GM18861 (cell line): Measurements from ENCODE around the gene UGT2B28.
"Not testable (repeated sequence)": the region's sequence is repeated elsewhere in the genome, so short reads cannot be mapped to it uniquely, and the experiment has no call there.

Experiments
- ATAC-seq: cut with Tn5 transposase; IDR thresholded peaks from one replicate; pipeline ENCODE4 v1.9.1; 2021; ENCODE audit not compliant: unreplicated experiment

Gene UGT2B28

GRCh38 chr4:69280081-69280480 is at the start of gene UGT2B28:
TSS of gene UGT2B28 (plus strand) at chr4:69280475. CDS start at chr4:69280501, 26 bp downstream.
- ATAC-seq, result not testable (repeated sequence)

- ATAC-seq, result no peak
These were observed 41.2 kb upstream of the UGT2B28 start for GRCh38 chr4:69239092-69239491.

DNA sequence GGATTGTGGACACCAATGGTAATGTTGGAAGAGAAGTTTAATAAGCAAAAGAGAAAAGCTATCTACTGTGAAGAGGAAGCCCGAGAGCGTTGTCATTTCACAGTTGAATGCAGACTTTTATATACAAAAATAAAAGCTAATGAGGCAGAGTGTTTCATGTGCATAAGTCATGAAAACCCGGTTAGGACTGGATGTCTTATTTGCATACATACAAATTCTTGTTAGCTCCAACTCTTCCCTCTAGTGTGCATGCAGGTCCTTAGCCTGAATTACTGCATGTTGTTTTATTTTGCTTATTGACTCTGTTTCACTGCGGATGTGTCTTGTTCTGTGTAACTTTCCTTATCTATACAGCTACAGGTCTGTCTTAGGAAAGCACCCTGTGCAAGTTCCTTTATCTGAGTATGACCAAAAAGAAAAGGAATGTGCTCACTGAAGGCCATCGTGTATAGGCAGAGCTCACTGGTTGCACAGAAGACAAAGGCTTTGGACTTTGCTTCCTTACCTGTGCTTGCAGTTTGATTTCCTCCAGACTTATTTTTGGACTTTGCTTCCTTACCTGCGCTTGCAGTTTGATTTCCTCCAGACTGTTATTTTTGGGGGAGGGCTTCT is 40.6 kb upstream of the UGT2B28 start:
- no peak for ATAC-seq

DNA sequence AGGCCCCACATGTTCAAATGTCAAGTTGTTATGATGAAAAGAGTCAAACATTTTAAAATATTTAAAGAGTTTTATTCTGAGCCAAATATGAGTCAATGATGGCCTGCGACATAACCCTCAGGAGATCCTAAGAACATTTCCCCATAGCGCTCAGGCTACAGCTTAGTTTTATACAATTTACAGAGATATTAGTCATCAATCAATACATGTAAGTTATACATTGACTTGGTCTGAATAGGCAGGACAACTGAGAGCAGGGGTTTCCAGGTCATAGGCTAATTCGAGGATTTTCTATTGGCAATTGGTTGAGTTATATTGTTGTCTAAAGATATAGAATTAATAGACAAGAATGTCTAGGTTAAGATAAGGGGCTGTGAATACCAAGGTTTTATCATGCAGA is 39.5 kb upstream of the UGT2B28 start:
- not testable (repeated sequence) for ATAC-seq

- ATAC-seq, result not testable (repeated sequence)
These were observed 38.5 kb upstream of the UGT2B28 start for GRCh38 chr4:69241746-69242145.

GRCh38 chr4:69242562-69243240 is 37.6 kb upstream of the UGT2B28 start:
- not testable (repeated sequence) for ATAC-seq

GRCh38 chr4:69250884-69251283 is 29.4 kb upstream of the UGT2B28 start:
- ATAC-seq, result not testable (repeated sequence)

DNA sequence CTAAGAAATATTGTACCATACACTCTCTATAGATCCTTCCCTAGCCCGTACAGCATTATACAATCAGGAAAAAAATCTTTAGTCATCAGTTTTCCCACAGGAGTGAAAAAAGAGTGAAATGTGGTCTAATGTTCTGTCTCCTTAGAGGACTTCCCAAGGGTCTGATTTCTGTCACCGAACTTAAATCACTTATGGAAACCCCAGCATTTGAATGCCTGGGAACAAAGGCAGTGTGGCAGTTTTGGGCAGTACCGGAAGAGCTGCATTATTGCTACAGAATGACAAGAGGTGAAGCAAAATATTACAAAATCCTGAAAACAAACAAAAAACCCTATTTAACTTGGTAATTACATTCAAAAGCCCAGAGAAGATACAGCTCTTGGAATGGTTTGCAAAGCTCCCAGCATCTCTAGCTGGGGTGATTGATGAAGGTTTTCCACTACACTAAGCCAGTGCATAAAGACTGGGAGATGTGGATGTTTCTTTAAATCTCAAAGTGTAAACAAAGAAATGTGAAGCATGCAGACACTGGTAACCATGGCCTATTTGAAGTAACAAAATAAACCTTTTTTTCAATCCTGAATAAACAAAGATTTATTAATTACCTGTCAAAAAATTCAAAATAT is 27.0 kb upstream of the UGT2B28 start:
- not testable (repeated sequence) for ATAC-seq

DNA sequence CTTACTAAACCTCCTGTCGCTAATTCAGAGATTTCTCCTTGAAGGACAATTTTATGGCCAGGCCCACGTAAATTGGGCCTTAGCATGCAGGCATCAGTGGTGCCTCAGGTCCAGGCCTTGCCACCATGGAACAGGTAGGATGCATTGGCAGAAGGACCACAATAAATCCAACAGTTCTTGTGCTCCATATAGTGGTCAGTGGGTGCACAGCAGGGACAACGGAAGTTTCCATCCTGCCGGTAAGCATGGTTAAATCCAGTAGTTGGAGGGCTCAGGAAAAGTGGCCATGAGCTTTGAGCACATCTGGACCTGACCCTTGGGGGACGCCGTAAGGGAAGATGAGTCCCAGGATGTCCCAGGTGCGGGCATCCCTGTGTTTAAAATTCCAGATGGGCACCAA is 11.7 kb upstream of the UGT2B28 start:
- ATAC-seq, result not testable (repeated sequence)

- not testable (repeated sequence) for ATAC-seq
These were observed 16.1 kb downstream of the UGT2B28 start for GRCh38 chr4:69296356-69296755.

GRCh38 chr4:69308426-69309033 is 28.3 kb downstream of the UGT2B28 start:
- not testable (repeated sequence) for ATAC-seq

GRCh38 chr4:69309549-69310076 is 29.3 kb downstream of the UGT2B28 start:
- ATAC-seq, result not testable (repeated sequence)

DNA sequence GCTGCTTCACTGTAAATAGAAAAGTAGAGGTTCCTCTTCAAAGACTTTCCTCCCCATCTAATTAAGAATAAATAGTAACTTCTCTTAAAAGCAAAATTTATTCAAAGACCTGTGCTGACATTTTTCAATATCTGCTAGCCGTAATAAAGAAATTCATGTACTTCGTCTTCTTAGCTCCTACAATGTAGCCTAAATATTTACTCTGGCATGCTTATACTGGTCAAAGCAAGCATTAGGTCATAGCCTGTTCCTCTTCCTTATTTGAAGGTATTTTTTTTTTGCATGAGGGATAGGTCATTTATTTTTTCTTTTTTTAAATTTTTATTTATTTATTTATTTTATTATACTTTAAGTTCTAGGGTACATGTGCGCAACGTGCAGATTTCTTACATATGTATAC is 30.0 kb downstream of the UGT2B28 start:
- not testable (repeated sequence) for ATAC-seq

- peak; percentile 79 for ATAC-seq
These were observed 37.5 kb downstream of the UGT2B28 start for GRCh38 chr4:69317669-69318298.

- no peak for ATAC-seq
These were observed 41.0 kb downstream of the UGT2B28 start for GRCh38 chr4:69321153-69321729.

GRCh38 chr4:69322055-69322454 is 41.8 kb downstream of the UGT2B28 start:
- no peak for ATAC-seq

- peak; percentile 53 for ATAC-seq
These were observed 43.0 kb downstream of the UGT2B28 start for GRCh38 chr4:69323284-69323683.

DNA sequence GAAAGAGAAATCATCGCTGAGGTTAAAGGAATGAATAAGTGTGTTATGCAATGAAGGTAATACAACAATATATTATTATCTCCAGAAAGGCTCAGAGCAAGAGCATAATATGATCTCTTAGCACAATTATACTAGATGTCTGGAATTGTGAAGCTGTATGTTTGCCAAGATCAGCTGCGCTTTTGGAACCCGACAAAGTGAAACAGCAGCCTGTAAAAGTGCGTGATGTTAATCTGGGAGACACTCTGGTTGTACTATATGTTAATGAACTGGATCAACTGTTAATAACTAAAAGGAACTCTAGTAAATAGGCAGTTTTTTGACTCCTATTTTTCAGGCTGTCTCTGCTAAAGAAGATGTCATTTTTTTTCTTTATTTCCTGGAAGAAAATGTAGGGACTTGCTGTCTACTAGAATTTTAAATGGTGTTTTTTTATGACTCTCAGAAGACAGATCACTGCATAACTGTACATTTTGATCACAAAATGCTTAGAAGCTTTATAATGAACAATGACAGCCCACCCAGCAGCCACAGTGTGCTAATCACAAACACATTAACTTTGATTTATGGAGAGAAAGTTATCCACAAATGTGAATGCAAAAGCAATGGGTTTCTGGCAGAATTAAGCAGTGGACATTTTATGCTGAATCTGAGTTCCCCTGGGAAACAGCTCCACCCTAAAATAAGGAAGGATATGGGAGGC is 50.2 kb downstream of the UGT2B28 start:
- no peak for ATAC-seq

GRCh38 chr4:69331304-69331703 is 51.0 kb downstream of the UGT2B28 start:
- not testable (repeated sequence) for ATAC-seq

- not testable (repeated sequence) for ATAC-seq
These were observed 55.2 kb downstream of the UGT2B28 start for GRCh38 chr4:69335485-69335884.
